GM18526 (cell line): ENCODE data around the gene SPSB1.
A peak's percentile ranks its signal among the peaks of the same experiment; 100 is the strongest.

Experiments used
- POLR2A ChIP-seq: IDR thresholded peaks from 3 replicates; pipeline ENCODE4 v1.6.1; 2011; ENCODE audit not compliant: insufficient read length; ENCODE audit errors: extremely low read depth

SPSB1 gene

GRCh38 chr1:9292361-9293240 is at the start of gene SPSB1:
SPSB1 (plus strand) TSS chr1:9292894; CDS start chr1:9355892, 62,998 bp downstream.
- TF ChIP-seq POLR2A = peak; percentile 59

DNA sequence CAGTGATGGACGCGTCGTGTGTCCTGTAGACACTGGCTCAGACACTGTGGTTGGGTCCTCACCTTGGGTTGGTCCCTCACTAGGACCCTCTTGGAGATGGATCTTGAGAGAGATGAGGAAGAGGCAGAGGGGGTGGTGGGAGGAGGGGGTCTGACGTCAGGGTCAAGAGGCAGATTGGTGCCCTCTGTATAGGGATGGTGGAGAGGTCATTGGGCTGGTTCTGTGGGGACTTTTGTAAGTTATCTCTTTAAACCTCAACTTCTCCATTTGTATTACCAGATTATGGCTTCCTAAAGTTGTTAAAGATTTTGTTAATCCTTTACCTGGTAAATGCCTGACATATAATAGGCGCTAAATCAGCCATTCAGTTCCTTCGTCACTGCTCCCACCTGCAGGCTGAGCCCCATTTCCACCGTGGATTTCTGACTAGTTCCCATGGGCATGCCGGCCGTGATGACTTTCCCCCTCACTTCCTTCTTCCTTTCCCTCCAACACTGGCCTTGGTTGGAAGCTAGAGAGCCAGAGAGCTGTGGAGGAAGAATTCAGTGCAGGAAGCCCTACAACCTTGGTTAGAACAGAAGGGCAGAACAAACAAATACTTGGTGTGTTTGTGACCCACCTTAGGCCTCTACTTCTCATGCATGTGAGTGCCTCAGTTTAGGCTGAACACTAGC is 49.5 kb upstream of the SPSB1 start:
- TF ChIP-seq POLR2A = no peak

DNA sequence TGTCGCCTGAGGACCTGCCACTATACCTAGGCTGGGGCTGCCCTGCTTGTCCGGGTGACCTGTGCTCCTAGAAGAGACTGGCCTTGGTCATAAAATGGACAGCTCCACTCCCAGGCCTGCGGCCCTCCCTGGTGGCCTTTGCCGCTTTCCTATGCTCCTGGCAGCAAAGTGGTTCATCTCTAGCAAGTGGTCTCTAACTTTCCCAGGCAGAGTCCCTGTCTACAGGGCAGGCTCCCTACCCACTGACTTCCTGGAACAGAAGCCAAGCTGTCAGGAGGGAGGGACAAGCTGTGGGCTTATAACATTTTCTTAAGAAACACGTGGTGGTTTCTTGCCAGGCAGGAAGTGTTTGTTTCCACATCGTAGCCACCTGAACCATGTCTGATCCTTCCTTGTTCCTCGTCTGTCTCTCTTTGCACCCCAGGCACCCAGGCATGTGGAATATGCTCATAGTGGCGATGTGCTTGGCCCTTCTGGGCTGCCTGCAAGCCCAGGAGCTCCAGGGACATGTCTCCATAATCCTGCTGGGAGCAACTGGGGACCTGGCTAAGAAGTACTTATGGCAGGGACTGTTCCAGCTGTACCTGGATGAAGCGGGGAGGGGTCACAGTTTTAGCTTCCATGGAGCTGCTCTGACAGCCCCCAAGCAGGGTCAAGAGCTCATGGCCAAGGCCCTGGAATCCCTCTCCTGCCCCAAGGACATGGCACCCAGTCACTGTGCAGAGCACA is 48.0 kb upstream of the SPSB1 start:
- no peak for TF ChIP-seq POLR2A

GRCh38 chr1:9245230-9245619 is 47.5 kb upstream of the SPSB1 start:
- TF ChIP-seq POLR2A = no peak

DNA sequence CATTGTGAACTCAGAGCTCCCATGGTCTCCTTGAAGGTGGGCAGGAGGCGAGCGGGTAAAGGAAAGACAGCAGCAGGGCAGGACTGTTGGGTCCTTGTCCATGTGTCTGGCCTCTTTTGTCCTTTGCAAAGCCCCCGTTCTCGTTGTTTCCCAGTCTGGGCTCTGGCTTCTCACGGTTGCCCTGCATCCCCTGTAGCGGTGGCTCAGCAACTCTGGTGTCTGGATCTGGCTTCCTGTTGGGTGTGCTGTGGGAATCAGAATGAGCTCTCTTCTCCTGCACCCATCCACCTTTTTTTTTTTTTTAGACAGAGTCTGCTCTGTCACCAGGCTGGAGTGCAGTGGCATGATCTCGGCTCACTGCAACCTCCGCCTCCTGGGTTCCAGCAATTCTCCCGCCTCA is 47.0 kb upstream of the SPSB1 start:
- TF ChIP-seq POLR2A = no peak

- TF ChIP-seq POLR2A = no peak
These were observed 46.5 kb upstream of the SPSB1 start for GRCh38 chr1:9246215-9246614.

DNA sequence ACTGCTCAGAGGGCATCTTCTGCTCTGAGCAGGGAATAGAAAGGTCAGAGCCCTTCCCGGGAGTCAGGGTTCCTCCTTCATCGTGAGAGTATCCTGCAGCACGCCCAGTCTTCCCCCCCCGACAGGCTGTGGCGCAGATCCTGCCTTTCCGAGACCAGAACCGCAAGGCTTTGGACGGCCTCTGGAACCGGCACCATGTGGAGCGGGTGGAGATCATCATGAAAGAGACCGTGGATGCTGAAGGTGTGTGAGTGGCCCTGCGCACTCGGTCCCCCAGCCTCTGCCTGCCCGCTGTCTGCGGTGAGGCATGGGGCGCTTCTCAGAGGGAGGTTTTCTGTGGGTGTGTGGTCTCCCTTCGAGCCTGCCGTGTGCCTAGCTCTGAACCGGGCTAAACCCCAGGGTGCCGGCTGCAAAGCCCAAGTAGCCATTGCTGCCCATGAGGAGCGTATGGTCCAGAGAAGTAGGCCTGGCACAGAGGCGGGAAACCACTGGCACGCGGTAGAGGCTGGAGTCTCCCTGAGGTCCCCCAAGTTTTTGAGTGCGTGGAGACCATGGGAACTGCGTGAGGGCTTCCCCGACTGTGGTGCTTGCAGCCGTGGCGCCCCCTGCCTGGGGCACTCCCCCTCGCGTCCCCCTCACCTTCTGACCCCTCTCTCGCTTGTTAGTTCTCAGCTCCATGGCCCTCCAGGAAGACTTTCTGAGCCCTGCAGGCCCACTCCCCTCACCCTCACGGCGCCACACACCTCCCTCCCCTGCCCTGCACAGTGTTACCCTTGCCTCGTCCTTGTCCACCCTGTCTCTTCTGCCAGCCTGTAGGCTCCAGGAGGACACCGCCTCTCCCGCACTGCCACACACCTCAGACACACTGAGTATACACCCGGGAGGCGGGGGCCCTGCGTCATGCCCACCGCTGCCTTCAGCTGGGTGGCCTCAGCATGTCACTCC is 45.6 kb upstream of the SPSB1 start:
- no peak for TF ChIP-seq POLR2A

DNA sequence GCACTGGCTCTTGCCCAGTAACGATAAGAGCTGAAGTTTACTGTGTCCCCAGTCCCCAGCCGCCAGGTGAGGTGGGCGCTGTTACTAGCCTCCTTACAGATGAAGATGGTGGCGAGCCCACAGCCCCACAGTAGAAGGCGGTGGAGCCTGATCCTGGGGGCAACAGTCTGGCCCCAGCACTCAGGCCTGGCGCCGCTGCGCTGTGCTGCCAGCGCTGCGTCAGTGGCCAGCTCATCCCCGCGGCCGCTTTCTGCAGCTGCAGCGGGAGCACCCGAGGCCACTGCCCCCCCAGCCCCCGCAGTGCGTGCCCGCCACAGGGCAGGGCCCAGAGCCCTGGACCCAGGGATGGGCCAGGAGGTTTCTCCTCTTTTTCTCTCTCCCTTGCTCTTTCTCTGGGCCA is 44.8 kb upstream of the SPSB1 start:
- TF ChIP-seq POLR2A = no peak

DNA sequence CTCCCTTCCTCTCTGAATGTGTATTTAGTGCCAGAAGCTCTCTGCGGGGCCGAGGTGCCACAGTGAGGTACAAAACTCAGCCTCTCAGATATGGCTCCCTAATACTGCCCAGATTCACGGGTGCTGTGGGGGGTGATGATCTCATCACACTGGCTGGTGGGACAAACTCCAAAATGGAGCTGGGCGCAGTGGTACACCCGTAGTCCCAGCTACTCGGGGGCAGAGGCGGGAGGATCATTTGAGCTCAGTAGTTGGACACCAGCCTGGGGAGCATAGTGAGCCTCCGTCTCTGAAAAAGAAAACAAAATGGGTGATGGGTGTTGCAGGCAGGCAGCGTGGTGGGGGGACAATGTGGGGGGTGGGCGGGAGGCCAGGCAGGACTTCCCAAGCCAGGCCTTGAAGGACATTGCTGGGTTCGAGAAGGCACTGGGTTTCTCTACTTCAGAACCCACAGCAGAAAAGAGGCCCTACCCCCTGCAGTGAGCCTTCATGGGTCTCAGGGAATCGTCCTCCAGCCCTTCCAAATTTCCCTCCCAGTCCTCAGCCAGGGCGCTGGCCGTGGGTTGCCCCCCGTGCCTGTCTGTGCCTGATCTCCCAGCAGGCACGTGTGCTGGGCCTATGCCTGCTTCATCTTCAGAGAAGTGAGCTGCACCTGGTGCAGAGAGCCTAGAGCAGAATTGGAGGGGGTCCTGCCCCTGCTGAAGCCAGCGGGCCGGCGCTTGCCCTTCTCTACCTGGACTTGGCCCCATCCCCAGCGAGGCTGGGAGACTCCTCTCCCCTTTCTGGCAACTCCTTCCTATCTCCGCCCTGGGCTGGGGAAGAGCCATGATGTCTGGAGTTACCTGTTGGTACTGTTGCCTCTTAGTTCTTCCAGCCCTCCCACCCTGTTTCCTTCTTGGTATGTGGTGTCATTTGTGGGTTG is 44.1 kb upstream of the SPSB1 start:
- TF ChIP-seq POLR2A = no peak

DNA sequence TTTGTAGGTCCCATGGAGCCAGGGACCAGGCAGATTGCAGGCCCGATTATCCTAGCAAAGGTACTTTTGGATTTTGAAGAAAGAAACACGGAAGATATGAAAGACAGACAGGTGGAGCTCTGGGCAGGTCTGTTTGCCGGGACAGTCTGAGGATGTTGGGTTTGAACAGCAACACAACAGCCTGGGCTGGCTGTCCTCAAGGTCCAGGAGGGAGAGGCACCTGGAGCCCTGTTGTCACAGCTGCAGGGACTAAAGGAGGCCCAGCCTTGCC is 43.5 kb upstream of the SPSB1 start:
- TF ChIP-seq POLR2A = no peak

DNA sequence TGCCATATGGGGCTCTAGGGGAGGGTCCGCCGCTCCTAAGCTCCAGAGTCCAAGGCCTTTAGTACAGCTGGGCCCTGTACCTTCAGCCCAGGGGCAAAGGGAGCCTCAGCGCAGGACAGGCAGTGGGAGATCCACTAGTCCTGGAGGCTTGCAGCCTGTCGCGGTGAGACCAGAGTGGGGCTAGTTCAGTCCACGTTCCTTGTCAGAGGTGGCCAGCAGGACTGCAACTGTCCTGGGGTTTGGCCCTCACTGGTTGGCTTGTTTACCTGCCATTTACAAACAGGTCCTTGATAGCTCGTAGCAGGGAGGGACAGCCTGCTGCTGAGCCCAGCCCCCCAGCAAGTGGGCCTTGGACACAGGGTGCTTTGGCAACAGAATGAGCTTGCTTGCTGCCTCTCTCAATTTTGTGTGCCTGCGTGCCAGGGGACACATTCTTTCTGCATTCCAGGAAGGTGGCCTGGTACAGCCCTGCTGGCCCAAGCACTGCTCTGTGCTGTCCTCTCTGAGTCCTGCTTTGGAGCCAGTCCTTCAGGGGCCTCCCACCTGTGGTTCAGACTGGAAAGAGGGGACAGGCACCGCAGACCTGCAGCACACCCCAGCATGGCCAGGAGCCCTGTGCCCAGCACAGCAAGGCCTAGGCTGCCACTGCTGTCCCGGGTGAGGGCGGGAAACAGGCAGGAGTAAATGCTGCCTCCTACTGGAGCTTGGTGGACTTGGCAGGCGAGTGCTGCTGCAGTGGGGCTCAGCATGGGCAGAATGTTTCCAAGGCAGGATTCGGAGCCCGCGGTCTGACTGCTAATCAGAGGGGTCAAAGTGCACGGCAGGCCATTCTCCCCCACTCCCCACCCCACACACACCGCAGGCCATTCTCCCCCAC is 42.9 kb upstream of the SPSB1 start:
- no peak for TF ChIP-seq POLR2A

- no peak for TF ChIP-seq POLR2A
These were observed 42.0 kb upstream of the SPSB1 start for GRCh38 chr1:9250411-9251381.
